DOHH2 (cell line): ENCODE data around the gene SAMD4A.

Experiments
- H3F3A ChIP-seq: fragments of 200-600 bp; sonication (generic), shearing (Covaris generic); 2 replicates; pipeline ENCODE4 v1.6.0; 2016; ENCODE audit warnings: antibody characterized with exemption, mild to moderate bottlenecking; ENCODE audit not compliant: control insufficient read depth, insufficient read depth
- H3K27ac ChIP-seq: fragments of 200-600 bp; sonication (generic); 2 replicates; pipeline ENCODE4 v1.5.1; 2014; ENCODE audit warnings: low read depth, mild to moderate bottlenecking, low read length, moderate library complexity
- H3K27me3 ChIP-seq: fragments of 200-600 bp; sonication (generic); 2 replicates; pipeline ENCODE4 v1.6.1; 2014; ENCODE audit warnings: mild to moderate bottlenecking, low read length, mixed read lengths; ENCODE audit not compliant: control insufficient read depth
- H3K36me3 ChIP-seq: fragments of 200-600 bp; sonication (generic); 2 replicates; pipeline ENCODE4 v1.6.1; 2014; ENCODE audit warnings: mild to moderate bottlenecking, low read length, moderate library complexity, mixed read lengths; ENCODE audit not compliant: control insufficient read depth
- H3K4me1 ChIP-seq: fragments of 200-600 bp; sonication (generic); 2 replicates; pipeline ENCODE4 v1.6.1; 2014; ENCODE audit warnings: mild to moderate bottlenecking, low read length, mixed read lengths; ENCODE audit not compliant: control insufficient read depth
- H3K4me2 ChIP-seq: fragments of 200-600 bp; sonication (generic); 2 replicates; pipeline ENCODE4 v1.6.0; 2014; ENCODE audit warnings: mild to moderate bottlenecking, low read length, moderate library complexity
- H3K4me3 ChIP-seq: fragments of 200-600 bp; sonication (generic); 2 replicates; pipeline ENCODE4 v1.5.1; 2014; ENCODE audit warnings: mild to moderate bottlenecking, low read length, mixed read lengths
- H3K79me2 ChIP-seq: fragments of 200-600 bp; sonication (generic); 2 replicates; pipeline ENCODE4 v1.6.1; 2014; ENCODE audit warnings: mild to moderate bottlenecking, low read length, mixed read lengths; ENCODE audit not compliant: control insufficient read depth
- H3K9me2 ChIP-seq: fragments of 200-600 bp; sonication (generic); replicated peaks from 2 replicates; pipeline ENCODE4 v1.6.1; 2014; ENCODE audit warnings: mild to moderate bottlenecking, low read length, mixed read lengths; ENCODE audit not compliant: control insufficient read depth
- H3K9me3 ChIP-seq: fragments of 200-600 bp; sonication (generic); 2 replicates; pipeline ENCODE4 v1.6.1; 2014; ENCODE audit warnings: antibody characterized with exemption, low read length, mixed read lengths; ENCODE audit not compliant: control insufficient read depth, insufficient read depth
- H4K20me1 ChIP-seq: fragments of 200-600 bp; sonication (generic); 2 replicates; pipeline ENCODE4 v1.6.0; 2014; ENCODE audit warnings: low read depth, mild to moderate bottlenecking, antibody characterized with exemption, low read length, moderate library complexity; ENCODE audit not compliant: control insufficient read depth, insufficient read depth
- EZH2phosphoT487 ChIP-seq: fragments of 200-600 bp; sonication (generic); IDR thresholded peaks from 2 replicates; pipeline ENCODE4 v1.6.1; 2017; ENCODE audit warnings: borderline replicate concordance, mild to moderate bottlenecking, antibody characterized with exemption, low read length, moderate library complexity, mixed read lengths
- TF ChIP-seq, protein P1 (sequence below): fragments of 200-600 bp; sonication (generic); IDR thresholded peaks from one replicate; pipeline ENCODE4 v1.5.1; 2014; ENCODE audit warnings: antibody characterized with exemption, mild to moderate bottlenecking, low read depth, low read length; ENCODE audit not compliant: poor library complexity, severe bottlenecking

The SAMD4A gene

DNA sequence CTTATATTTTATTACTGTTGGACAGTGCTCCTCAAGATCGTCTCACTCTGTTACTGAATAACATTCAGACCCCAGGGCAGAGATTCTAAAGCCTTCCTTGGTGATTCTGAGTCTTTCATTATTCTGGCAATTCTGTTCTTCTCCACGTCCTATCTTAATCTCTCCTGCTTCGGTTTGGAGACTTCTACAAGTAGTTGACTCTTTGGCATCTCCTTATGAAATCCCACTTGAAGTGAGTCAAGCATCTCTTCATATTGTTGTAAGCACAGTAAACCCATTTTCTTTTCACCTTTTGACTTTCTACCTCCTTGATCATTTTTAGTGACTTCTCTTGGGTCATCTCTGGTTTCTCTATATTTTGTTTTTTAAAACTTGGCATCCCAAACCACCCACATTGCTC, 132.8 kb downstream of the SAMD4A start:
- Histone ChIP-seq H3K4me2 (no peak overlapping the region), H3K27ac (no peak overlapping the region), H3K79me2 (no peaks in the 10 kb centered on the region), H3K9me3 (no peaks in the 10 kb centered on the region), H4K20me1 (no peaks in the 10 kb centered on the region), H3K36me3 (no peaks in the 10 kb centered on the region), H3K27me3 (peaks cover 11% of the 10 kb centered on the region), H3F3A (no peaks in the 10 kb centered on the region), H3K4me1 (no peaks in the 10 kb centered on the region), H3K4me3 (no peak overlapping the region), H3K9me2 (no peaks in the 10 kb centered on the region)
- TF ChIP-seq EZH2phosphoT487 = no peak
- TF ChIP-seq, protein P1, sequence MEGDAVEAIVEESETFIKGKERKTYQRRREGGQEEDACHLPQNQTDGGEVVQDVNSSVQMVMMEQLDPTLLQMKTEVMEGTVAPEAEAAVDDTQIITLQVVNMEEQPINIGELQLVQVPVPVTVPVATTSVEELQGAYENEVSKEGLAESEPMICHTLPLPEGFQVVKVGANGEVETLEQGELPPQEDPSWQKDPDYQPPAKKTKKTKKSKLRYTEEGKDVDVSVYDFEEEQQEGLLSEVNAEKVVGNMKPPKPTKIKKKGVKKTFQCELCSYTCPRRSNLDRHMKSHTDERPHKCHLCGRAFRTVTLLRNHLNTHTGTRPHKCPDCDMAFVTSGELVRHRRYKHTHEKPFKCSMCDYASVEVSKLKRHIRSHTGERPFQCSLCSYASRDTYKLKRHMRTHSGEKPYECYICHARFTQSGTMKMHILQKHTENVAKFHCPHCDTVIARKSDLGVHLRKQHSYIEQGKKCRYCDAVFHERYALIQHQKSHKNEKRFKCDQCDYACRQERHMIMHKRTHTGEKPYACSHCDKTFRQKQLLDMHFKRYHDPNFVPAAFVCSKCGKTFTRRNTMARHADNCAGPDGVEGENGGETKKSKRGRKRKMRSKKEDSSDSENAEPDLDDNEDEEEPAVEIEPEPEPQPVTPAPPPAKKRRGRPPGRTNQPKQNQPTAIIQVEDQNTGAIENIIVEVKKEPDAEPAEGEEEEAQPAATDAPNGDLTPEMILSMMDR = no peak

DNA sequence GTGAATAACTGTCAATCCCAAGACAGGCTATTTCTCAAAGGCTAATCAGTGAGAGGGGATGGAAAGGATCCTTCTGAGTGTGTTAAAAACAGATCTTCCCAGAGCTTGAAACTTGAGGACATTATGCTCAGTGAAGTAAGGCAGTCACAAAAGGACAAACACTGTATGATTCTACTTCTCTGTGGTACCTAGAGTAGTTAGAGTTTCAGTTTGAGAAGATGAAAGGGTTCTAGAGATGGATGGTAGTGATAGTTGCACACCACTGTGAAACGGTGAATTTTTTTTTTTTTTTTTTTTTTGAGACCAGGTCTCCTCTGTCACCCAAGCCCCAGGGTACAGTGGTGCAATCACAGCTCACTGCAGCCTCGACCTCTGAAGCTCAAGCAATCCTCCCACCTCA, 133.8 kb downstream of the SAMD4A start:
- Histone ChIP-seq H3K4me3 (no peak overlapping the region), H3K4me1 (no peaks in the 10 kb centered on the region), H3K4me2 (no peak overlapping the region), H3K36me3 (no peaks in the 10 kb centered on the region), H3K27ac (no peak overlapping the region), H3F3A (no peaks in the 10 kb centered on the region), H3K9me3 (no peaks in the 10 kb centered on the region), H3K79me2 (no peaks in the 10 kb centered on the region), H4K20me1 (no peaks in the 10 kb centered on the region), H3K9me2 (no peaks in the 10 kb centered on the region), H3K27me3 (peaks cover 11% of the 10 kb centered on the region)
- TF ChIP-seq, protein P1 = no peak
- TF ChIP-seq EZH2phosphoT487 = no peak

DNA sequence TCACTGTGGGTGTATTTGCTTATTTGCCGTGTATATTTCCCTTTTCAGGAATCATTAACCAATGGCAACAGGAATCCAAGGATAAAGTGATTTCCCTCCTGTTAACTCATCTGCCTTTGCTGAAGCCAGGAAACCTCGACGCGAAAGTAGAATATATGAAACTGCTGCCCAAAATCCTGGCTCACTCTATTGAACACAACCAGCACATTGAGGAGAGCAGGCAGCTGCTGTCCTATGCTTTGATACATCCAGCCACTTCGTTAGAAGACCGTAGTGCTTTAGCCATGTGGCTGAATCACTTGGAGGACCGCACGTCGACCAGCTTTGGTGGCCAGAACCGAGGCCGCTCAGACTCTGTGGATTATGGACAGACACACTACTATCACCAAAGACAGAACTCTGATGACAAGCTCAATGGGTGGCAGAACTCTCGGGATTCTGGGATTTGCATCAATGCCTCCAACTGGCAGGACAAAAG, 135.1 kb downstream of the SAMD4A start:
- no peaks in the 10 kb centered on the region for H4K20me1 ChIP-seq
- H3K27me3 ChIP-seq = peaks cover 11% of the 10 kb centered on the region
- H3K4me2 ChIP-seq = no peak overlapping the region
- no peaks in the 10 kb centered on the region for H3K9me3 ChIP-seq
- no peaks in the 10 kb centered on the region for H3K9me2 ChIP-seq
- no peak overlapping the region for H3K27ac ChIP-seq
- no peak overlapping the region for H3K4me3 ChIP-seq
- H3F3A ChIP-seq = no peaks in the 10 kb centered on the region
- no peaks in the 10 kb centered on the region for H3K4me1 ChIP-seq
- no peaks in the 10 kb centered on the region for H3K36me3 ChIP-seq
- no peaks in the 10 kb centered on the region for H3K79me2 ChIP-seq
- TF ChIP-seq, protein P1 = no peak
- TF ChIP-seq EZH2phosphoT487 = no peak

DNA sequence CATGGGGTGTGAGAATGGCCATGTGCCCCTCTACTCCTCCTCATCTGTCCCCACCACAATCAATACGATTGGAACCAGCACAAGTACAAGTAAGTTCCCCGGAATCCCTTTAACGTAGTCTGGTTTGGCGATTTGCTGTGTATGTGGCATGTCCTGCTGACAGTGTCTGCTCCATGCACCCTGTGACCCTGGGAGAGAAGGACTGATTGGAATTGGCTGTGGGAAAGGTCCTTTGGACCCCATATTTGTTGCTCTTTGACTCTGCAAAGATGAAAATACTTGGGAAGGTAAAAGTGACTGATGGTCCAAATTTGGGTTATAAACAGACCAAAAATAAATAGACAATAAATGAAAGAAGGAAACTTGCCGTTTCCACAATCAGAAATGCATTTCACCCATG, 135.6 kb downstream of the SAMD4A start:
- H3K27me3 ChIP-seq = peaks cover 11% of the 10 kb centered on the region
- no peak overlapping the region for H3K4me3 ChIP-seq
- no peak overlapping the region for H3K27ac ChIP-seq
- no peaks in the 10 kb centered on the region for H4K20me1 ChIP-seq
- no peaks in the 10 kb centered on the region for H3K9me2 ChIP-seq
- no peaks in the 10 kb centered on the region for H3K9me3 ChIP-seq
- H3F3A ChIP-seq = no peaks in the 10 kb centered on the region
- no peaks in the 10 kb centered on the region for H3K36me3 ChIP-seq
- TF ChIP-seq, protein P1 = no peak
- no peak for TF ChIP-seq EZH2phosphoT487
- H3K4me1 ChIP-seq = no peaks in the 10 kb centered on the region
- H3K79me2 ChIP-seq = no peaks in the 10 kb centered on the region
- no peak overlapping the region for H3K4me2 ChIP-seq
